Heart right ventricle (tissue), 16 donors: ENCODE results near the gene GSTM2. TPM values are rescaled to one million over a fixed set of nuclear protein-coding genes. Genes with fewer than 3 reads are reported as not detected.

Source experiments
- ATAC-seq, 8 donors: fragments of 200-7000 bp; cut with Tn5 transposase; one replicate each; pipeline ENCODE4 v1.9.1; 2020; ENCODE audit warnings: mild to moderate bottlenecking in 8 of 8, moderate library complexity in 8 of 8, moderate number of reproducible peaks in 1 of 8
- DNase-seq, 2 donors: peaks; one replicate each; pipeline ENCODE4 v3.0.0-alpha.2; 2020
- H3K27ac ChIP-seq, 10 donors: fragments of 200-600 bp; sonication (generic) in 2 of 10; one replicate each; pipeline versions ENCODE4 v1.5.0 to v1.8.0; 2020 to 2022; ENCODE audit warnings: mild to moderate bottlenecking in 3 of 10
- H3K27me3 ChIP-seq, 7 donors: fragments of 200-600 bp; one replicate each; pipeline ENCODE4 v1.8.0; 2021 to 2022; ENCODE audit warnings: mild to moderate bottlenecking in 2 of 7
- H3K36me3 ChIP-seq, 9 donors: fragments of 200-600 bp; sonication (generic) in 1 of 9; one replicate each; pipeline versions ENCODE4 v1.5.0 to v1.8.0; 2020 to 2022; ENCODE audit warnings: mild to moderate bottlenecking in 2 of 9
- H3K4me1 ChIP-seq, 9 donors: fragments of 200-600 bp; sonication (generic) in 1 of 9; one replicate each; pipeline versions ENCODE4 v1.5.0 to v1.8.0; 2020 to 2022; ENCODE audit warnings: mild to moderate bottlenecking in 4 of 9
- H3K4me3 ChIP-seq, 10 donors: fragments of 200-600 bp; sonication (generic) in 2 of 10; one replicate each; pipeline versions ENCODE4 v1.5.0 to v1.8.0; 2020 to 2022; ENCODE audit warnings: mild to moderate bottlenecking in 7 of 10, moderate library complexity in 2 of 10
- H3K9me3 ChIP-seq, 11 donors: fragments of 200-600 bp in 10 of 11; sonication (generic) in 2 of 11; one replicate each; pipeline versions ENCODE4 v1.5.0 to v1.8.0; 2013 to 2022; ENCODE audit warnings: mild to moderate bottlenecking in 2 of 11, control low read depth in 1 of 11, moderate library complexity in 1 of 11
- CTCF ChIP-seq, 9 donors: fragments of 200-600 bp; sonication (generic) in 2 of 9; IDR thresholded peaks; one replicate each; pipeline versions ENCODE4 v1.5.0 to v1.8.0; 2021 to 2022; ENCODE audit warnings: antibody characterized with exemption in 9 of 9, mild to moderate bottlenecking in 5 of 9, moderate library complexity in 1 of 9
- WGBS, 2 donors: extraction: QIAGEN DNeasy Blood & Tissue Kit; methylation state at CpG; one replicate each; pipeline ENCODE4 v1.1.7; 2013; ENCODE audit warnings: inconsistent platforms in 1 of 2; 5-methylcytosine and 5-hydroxymethylcytosine counted together
- intact Hi-C, 10 donors: fragments of 100-400 bp; cut with DNase I; formaldehyde crosslinking; loops; one replicate each; pipeline versions ENCODE4 v1.11.1 to v1.14.2; 2022
- polyA plus RNA-seq, 2 donors: library from polyadenylated mRNA; stranded (reverse); fragments of 200-250 nt; gene quantifications; one replicate each; pipeline ENCODE4 v1.2.3, GENCODE V29; 2013
- total RNA-seq, 10 donors: library from RNA; stranded (reverse); fragmentation: NEBNext Ultra II Directional in 3 of 10; extraction: Animal tissue kit (Norgen Biotek cat#: 25700) in 3 of 10; gene quantifications; one replicate each; pipeline versions ENCODE4 v1.2.1 to v1.2.4, GENCODE V29; 2021 to 2023
- donor health status: Arrhythmogenic right ventricular cardiomyopathy.
- donor health status: ischemic (EF 13 %, LVEDD 7.1; RV severe dilation, severe dysfunction).
- donor health status: healthy with polysubstance abuse.
- donor health status: DM: no; HTN: yes; CAD: no.
- donor health status: DM: no; HTN: no; CAD: no.
- donor health status: ischemic (EF 25% LVEDD 6.9; RV normal size, moderate dysfunction).
- donor health status: ischemic (EF 25% LVEDD 5.7; RV mildly dilated, moderate dysfunction).
- donor health status: healthy.
- donor health status: DM: yes; HTN: yes; CAD: no.
- donor health status: Ischemic cardiomyopathy.
- donor health status: ischemic (EF 35%, LVEDD 5.7; RV mildly dilated, moderate dysfunction).
- donor health status: nonischemic (EF 11% LVEDD 7.7; RV severe dilation, severe dysfunction).
- donor health status: DM: yes; HTN: yes; CAD: no.
- donor health status: PGD.
- donor health status: ischemic (EF 29% LVEDD 5.4; RV normal size, mild dysfunction).
- donor health status: nonischemic (EF 23%, LVEDD 6.1; RV moderate dilation, normal function).

Gene GSTM2
- total and polyA plus RNA-seq, 12 donors: 23.1 to 113 (median 68.1) TPM

GRCh38 chr1:109657970-109658369 lies 9.9 kb upstream of the GSTM2 start:
- no peaks in the 10 kb centered on the region for H3K9me3 ChIP-seq
- 74 to 80% methylated on average over 7 of the region's 7 CpGs for WGBS, 2 donors
- H3K27me3 ChIP-seq: no peaks in the 10 kb centered on the region
- intact Hi-C loops: loop anchor here in 2 of 10 donors (5.0 to 10.0 kb wide), 2 partner anchors 327 to 329 kb away; partner anchors contain the start of gene AHCYL1 (in 1 of the 2)
- DNase-seq (no peak), ATAC-seq (no peak)
- peaks cover 0 to 44% (median 9%) of the 10 kb centered on the region in 9 donors for H3K36me3 ChIP-seq
- TF ChIP-seq CTCF (IDR thresholded peaks at IDR 0.05): no peak
- H3K4me1 ChIP-seq: peaks cover 0 to 34% (median 11%) of the 10 kb centered on the region in 9 donors
- H3K4me3 ChIP-seq: no peak overlapping the region
- H3K27ac ChIP-seq: no peak overlapping the region

- Histone ChIP-seq H3K27ac (no peak overlapping the region), H3K4me3 (no peak overlapping the region), H3K27me3 (no peaks in the 10 kb centered on the region), H3K36me3 (peaks cover 0 to 44% (median 9%) of the 10 kb centered on the region in 9 donors), H3K4me1 (peaks cover 0 to 34% (median 11%) of the 10 kb centered on the region in 9 donors), H3K9me3 (no peaks in the 10 kb centered on the region)
- no peak for DNase-seq
- intact Hi-C loops: loop anchor here in 2 of 10 donors (5.0 to 10.0 kb wide), 2 partner anchors 326 to 329 kb away; partner anchors contain the start of gene AHCYL1 (in 1 of the 2)
- no peak for ATAC-seq
- 42 to 47% methylated on average over 3 of the region's 3 CpGs for WGBS, 2 donors
- TF ChIP-seq CTCF (IDR thresholded peaks at IDR 0.05): no peak
These were observed 9.3 kb upstream of the GSTM2 start for GRCh38 chr1:109658533-109659042.

GRCh38 chr1:109659145-109659544 lies 8.7 kb upstream of the GSTM2 start:
- H3K27me3 ChIP-seq: no peaks in the 10 kb centered on the region

More at GRCh38 chr1:109659145-109659544, 8.7 kb upstream of the GSTM2 start:
- Histone ChIP-seq H3K36me3 (peaks cover 0 to 44% (median 9%) of the 10 kb centered on the region in 9 donors), H3K4me3 (no peak overlapping the region), H3K9me3 (no peaks in the 10 kb centered on the region), H3K27ac (no peak overlapping the region), H3K4me1 (peaks cover 0 to 39% (median 11%) of the 10 kb centered on the region in 9 donors)
- WGBS, 2 donors: 53 to 60% methylated on average over 2 of the region's 2 CpGs
- ATAC-seq: no peak
- no peak for DNase-seq
- intact Hi-C loops: loop anchor here in 2 of 10 donors (5.0 to 10.0 kb wide), 2 partner anchors 326 to 328 kb away; partner anchors contain the start of gene AHCYL1 (in 1 of the 2)
- TF ChIP-seq CTCF (IDR thresholded peaks at IDR 0.05): no peak
